Stimulated activated CD8-positive, alpha-beta memory T cell treated with anti-CD3 and anti-CD28 coated beads, Interleukin-4, amount 100 ng/mL, for 4 hours (primary cell): ENCODE measurements around the gene FAM107B.
"Not testable (repeated sequence)": the region's sequence is repeated elsewhere in the genome, so short reads cannot be mapped to it uniquely, and the experiment has no call there.

Experiments used
- DNase-seq, 2 donors: peaks; one replicate each; pipeline ENCODE4 v3.0.0-alpha.2; 2020; ENCODE audit warnings: low read depth in 2 of 2, low spot score in 1 of 2

The FAM107B gene

DNA sequence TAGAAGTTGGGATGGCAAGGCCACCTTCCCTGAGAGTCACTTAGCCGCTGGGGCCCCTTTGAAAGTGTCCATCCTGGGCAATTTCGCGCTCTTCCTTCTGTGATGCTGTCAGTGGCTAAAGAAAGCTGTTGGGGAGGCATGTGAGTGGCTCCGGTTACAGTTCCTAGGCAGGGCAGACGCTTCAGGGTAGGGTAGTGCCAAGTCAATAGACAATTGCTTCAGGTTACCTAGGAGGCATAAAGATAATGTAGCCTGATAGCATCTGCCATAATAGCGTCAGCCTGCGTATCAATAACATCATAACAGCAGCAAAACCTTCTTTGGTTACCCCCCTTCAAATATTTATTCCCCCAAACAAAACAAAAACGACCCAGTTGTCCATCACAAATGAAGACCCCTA is at the start of gene FAM107B:
Gene FAM107B (minus strand): TSS at position 101 of the 400 bp plus-strand sequence. CDS start 234 bp downstream, outside the sequence.
- DNase-seq: no peak

GRCh38 chr10:14823966-14824365 is 49.3 kb upstream of the FAM107B start:
- DNase-seq: no peak

GRCh38 chr10:14822879-14823755 is 48.4 kb upstream of the FAM107B start:
- no peak for DNase-seq

DNA sequence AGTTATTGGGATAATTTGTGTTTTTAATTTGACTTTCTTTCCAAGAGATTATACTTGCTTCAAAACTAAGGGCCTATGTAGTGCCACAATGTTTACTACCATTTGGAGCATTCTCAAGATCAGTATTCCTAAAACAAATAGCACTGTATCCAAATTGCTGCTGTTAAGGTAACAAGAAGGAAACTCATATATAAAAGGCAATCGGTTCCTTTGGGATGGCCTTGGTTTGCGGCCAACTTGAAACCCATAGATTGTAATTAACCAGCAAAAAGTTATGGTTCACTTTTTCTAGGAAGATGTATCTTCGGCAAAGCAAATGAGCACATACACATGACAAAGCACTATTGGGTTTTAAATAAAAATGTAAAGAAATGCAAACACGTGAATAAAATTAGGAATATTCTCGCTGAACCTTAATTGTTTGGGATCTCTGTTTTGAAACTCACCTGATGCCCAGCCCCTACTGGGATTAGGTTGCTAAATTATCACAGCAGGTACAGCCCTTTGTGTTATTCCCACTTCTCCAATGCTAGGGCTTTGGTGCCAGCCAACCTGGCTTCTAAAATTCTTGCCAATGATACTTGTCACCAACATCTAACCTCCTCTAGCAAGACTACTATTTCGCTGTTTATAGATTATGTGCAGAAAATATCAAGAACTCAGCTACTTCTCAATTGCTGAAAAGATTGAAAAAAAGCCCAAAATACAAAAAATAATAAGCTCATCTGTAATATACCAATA is 47.1 kb upstream of the FAM107B start:
- DNase-seq: no peak

GRCh38 chr10:14820775-14821154 is 46.1 kb upstream of the FAM107B start:
- DNase-seq: no peak

DNA sequence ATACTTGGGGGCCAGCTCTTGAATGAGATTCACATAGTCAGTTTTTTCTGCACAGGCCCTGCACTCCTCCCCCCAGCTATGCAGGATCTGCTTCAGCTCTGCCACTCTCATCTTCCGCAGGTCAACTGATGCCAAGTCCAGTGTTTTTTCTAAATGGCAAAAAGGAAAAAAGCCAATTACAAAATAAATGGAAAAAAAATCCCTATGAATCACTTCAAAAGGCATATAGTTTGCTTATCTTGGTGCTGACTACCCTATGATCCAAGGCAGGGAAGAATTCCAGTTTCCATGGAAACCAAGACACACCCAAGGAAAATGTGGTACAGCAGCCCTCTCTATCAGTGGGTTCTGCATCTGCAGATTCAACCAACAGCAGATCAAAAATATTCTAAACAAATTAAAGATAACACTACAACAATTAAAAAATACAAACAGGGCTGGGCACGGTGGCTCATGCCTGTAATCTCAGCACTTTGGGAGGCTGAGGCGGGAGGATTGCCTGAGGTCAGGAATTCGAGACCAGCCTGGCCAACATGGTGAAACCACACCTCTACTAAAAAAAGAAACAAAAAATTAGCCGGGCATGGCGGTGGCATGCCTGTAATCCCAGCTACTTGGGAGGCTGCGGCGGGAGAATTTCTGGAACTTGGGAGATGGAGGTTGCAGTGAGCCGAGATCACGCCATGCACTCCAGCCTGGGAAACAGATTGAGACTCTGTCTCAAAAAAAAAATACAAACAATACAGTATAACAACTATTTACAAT is 45.5 kb upstream of the FAM107B start:
- no peak for DNase-seq

DNA sequence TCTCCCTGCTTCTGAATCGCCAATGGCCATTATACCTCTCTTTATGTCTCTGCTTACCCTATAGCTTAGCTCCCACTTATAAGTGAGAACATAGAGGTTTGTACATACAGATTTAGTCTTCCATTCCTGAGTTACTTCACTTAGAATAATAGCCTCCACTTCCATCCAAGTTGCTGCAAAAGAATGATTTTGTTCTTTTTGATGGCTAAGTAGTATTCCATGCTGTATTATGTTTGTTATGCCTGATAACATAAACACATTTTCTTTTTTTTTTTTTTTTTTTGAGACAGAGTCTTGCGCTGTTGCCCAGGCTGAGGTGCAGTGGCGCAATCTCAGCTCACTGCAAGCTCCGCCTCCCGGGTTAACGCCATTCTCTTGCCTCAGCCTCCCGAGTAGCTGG is 42.0 kb upstream of the FAM107B start:
- not testable (repeated sequence) for DNase-seq

DNA sequence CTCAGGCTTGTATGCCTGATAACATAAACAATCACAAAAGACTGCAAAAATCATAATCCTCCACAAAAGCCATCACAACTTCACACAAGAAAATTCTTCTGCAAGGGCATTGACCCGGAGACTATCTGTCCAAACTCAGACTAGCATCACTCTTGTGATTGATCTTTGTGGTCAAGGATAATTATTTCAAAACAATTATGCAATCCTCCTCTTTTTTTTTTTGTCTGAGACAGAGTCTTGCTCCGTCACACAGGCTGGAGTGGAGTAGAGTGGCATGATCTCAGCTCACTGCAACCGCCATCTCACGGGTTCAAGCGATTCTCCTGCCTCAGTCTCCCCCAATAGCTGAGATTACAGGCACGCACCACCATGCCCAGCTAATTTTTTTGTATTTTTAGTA is 41.0 kb upstream of the FAM107B start:
- no peak for DNase-seq

GRCh38 chr10:14812271-14812670 is 37.6 kb upstream of the FAM107B start:
- DNase-seq: no peak

DNA sequence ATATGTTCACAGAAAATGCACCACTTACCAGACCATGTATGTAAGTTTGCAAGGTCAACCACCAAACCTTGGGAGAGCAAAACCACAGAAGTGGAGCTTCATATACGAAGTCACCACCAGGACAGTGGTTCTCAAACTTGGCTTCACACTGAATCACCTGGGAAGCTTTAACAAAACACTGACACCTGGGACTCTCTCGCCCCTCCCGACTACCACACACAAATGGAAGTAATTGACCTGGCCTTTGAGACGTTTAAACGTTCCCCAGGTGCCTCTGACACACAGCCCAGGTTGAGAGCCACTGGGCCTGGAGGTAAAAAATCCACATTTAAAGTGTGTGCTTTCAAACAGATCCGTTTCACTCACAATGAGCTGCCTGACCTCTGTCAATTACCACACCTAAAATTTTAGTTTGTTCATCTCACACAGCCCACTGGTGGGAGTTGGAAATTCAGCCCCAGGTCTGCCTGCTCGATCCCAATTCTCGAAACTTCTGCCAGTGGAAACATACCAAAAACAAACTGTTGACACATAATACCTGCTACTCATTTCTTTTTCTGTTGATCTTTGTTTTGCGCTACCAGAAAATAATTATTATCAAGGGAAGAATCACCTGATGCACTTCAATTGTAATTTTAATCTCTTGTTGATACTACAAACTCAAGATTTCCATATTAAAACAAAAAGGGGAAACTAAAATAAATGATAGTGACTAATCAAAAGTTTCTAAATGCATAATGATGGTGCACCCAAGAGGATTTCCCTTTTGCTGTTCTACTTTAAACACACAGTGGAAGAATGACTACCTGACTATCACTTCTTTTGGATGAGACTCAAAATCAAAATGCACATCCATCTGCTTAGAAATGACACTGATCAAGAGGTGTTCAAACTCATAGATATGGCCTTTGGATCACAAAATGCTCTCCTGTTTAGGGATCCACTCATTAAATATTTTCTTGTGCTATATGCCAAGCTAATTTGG is 36.6 kb upstream of the FAM107B start:
- DNase-seq: no peak

- DNase-seq: no peak
Measured at GRCh38 chr10:14806318-14806717, 31.6 kb upstream of the FAM107B start.

- DNase-seq: no peak
Measured at GRCh38 chr10:14803827-14804226, 29.1 kb upstream of the FAM107B start.

GRCh38 chr10:14801723-14802122 is 27.0 kb upstream of the FAM107B start:
- no peak for DNase-seq

DNA sequence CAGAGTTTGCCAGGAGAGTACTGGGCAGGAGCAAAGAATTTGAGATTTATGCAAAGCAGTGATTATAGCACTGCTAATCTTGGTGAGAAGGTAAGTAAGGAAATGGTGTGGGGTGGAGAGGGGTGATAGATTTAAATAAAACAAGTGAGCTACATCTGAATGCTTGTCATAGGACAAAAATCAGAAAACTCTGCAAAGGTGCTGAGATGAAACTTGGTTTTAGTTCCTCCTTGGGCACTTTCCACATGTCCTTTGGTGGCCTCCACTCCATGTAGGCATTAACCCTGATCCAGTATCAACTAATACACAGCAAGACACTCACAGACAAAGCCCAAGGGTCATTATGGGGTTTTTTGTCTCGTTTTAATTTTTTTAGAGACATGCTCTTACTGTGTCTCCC is 25.7 kb upstream of the FAM107B start:
- no peak for DNase-seq

GRCh38 chr10:14798636-14799035 is 23.9 kb upstream of the FAM107B start:
- no peak for DNase-seq

DNA sequence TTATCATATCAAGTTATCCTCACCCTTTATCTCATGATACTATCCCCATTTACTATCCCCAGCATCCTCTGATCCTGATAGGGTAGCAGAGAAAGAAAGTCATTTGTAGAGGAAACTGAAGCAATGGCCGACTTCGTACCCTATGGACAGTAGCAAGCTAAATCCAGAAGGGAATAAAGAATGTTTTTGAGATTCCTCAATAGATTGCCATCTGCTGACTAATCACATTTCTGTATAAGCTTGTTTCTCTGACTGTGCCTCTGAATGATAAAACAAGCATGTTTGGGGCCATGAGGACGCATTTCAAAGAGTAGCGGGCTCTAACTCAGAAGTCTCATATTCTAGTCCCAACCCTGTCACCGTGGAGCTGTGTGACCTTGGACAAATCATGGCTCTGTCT is 13.2 kb upstream of the FAM107B start:
- no peak for DNase-seq

GRCh38 chr10:14784459-14785055 is 9.9 kb upstream of the FAM107B start:
- no peak for DNase-seq

DNA sequence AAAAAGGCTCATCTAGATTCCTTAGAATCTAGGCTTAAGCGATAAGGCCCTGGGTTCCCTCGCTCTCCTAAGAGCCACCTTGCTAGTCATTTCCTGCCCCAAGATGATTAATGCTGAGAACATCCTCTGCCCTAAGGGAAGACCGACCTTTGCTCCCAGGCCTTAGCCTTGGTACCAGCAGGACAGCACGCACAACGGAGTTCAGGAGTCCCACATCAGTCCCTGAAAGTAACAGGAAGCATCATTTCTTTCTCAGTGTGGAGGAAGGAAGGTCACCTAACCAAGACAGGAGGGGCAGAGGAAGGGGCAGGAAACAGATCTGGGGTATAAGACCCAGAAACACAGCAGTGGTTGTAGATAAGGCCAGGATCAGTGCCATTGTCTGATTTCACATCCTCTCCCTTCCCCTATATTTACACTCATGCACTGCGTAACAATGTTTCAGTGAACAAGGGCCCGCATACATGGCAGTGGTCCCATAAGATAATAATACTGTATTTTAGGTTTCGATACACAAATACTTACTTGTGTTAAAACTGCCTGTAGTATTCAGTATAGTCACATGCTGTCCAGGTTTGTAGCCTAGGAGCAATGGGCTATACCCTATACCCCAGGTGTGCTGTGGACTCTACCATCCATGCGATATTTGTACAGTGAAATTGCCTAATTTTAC is 8.1 kb upstream of the FAM107B start:
- no peak for DNase-seq

DNA sequence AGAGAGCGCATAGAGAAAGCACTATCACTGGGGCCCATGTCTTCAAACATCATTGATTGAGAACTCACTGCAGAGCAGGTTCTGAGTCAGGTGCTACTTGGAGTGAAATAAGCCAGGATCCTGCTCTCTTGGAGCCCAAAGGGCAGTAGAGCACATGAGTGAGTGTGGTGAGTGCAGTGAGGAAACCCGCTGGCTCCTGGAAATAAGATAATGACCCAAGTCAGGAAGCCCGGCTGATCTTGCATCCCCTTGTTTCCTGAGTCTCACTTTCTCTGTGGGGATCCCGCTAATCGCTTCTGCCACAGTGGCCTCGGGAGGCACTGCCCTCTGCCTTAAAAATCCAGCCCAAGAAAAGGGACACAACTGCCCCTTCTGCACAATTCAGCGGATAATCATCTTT is 7.1 kb upstream of the FAM107B start:
- no peak for DNase-seq
